Measurements from ENCODE around the gene RSF1.

DNA sequence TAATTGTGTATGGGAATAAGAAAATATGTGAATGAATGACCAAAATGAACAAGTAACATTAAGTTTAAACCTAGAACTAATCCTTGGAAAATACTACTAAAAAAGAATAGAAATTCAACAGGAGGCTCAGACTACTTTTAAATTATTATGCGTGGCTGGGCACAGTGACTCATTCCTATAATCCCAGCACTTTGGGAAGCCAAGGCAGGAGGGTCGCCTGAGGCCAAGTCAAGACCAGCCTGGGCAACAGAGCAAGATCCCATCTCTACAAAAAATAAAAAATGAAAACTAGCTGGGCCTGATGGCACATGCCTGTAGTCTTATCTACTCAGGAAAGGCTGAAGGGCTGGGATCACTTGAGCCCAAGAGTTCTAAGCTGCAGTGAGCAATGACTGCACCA is 97.5 kb downstream of the RSF1 start:
- no peak for TF ChIP-seq POLR2A (IDR thresholded peaks at IDR 0.05; ENCODE audit: low read length)
- TF ChIP-seq GATA1 (IDR thresholded peaks at IDR 0.05; ENCODE audit: low read depth, low read length) = no peak

Data from erythroblast (primary cell).